Activated T-helper 1 cell treated with Interleukin-2 at 50 U/mL for 16 hours (primary cell): ENCODE measurements around the gene PTBP2.
A peak's percentile ranks its signal among the peaks of the same experiment; 100 is the strongest.

Source experiments
- DNase-seq: peaks from one replicate; pipeline ENCODE4 v3.0.0-alpha.2; 2020; ENCODE audit warnings: low read depth

The PTBP2 gene, protein sequence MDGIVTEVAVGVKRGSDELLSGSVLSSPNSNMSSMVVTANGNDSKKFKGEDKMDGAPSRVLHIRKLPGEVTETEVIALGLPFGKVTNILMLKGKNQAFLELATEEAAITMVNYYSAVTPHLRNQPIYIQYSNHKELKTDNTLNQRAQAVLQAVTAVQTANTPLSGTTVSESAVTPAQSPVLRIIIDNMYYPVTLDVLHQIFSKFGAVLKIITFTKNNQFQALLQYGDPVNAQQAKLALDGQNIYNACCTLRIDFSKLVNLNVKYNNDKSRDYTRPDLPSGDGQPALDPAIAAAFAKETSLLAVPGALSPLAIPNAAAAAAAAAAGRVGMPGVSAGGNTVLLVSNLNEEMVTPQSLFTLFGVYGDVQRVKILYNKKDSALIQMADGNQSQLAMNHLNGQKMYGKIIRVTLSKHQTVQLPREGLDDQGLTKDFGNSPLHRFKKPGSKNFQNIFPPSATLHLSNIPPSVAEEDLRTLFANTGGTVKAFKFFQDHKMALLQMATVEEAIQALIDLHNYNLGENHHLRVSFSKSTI

DNA sequence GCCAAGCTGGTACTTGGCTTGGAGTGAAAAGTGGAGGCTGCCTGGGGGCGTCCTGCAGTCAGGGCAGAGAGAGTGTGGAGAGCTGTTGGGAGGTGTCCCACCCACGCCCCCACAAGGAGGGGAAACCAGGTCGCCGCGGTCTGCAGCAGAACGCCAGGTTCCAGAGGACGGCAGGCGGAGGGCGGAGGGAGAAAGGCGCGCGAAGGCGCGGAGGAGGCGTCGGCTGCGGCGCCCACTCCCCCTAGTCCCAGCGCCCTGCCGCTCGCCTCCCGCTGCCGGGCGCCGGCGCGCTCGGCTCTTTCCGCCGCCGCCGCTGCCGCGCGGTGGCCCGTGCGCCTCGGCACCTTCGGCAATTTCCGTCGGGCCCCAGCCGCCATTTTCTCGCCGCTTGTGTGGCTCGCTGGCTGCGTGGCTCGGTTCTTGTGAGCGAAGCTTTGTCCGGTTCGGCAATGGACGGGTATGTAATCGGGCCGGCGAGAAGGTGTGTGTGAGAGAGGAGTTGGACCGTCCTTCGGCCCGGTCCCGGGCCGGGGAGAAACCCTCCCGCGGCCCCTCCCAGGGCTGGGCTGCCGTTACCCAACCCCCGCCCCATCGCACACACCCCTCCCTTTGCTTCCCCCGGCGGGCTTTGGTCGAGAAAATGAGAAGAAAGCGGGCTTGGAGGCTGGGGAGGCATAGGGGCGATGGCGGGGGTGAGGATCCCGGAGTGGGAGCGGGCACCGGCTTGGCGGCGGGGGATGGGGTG, at the start of gene PTBP2:
PTBP2 (plus strand) TSS at position 369 of the 745 bp plus-strand sequence; CDS start at position 450, 81 bp downstream.
- DNase-seq: peak; percentile 62

DNA sequence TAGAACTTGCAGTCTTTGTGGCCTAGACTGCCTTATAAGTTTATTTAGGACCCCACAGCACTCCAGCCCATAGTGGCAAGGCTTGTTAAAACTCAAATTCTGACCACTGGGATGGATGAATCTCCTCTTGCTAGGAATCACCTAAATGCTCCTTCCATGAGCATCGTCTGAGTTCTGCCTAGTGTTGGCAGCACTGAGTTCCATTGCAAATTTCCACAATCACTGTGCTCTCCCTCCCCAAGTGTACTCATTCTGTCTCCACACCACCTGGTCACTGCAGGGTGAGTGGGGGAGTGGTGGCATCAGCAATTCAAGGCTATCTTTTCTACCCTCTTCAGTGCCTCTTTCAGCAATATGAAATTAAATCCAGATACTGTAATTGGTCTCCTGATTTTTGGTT, 46.7 kb upstream of the PTBP2 start:
- DNase-seq: no peak

DNA sequence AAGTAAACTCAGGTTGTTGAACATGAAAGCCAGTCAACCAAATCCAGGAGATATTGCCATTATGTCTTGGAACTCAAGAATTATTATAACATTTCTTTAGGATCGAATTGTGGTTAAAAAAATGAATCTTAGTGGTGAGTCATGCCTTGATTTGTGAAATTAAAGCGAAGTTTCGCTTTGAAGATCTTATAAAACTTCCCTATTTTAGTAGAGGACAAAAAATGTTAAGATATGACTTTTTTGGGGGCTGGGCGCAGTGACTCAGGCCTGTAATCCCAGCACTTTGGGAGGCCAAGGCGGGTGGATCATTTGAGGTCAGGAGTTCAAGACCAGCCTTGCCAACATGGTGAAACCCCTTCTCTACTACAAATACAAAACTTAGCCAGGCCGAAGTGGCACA, 39.5 kb upstream of the PTBP2 start:
- DNase-seq: no peak

DNA sequence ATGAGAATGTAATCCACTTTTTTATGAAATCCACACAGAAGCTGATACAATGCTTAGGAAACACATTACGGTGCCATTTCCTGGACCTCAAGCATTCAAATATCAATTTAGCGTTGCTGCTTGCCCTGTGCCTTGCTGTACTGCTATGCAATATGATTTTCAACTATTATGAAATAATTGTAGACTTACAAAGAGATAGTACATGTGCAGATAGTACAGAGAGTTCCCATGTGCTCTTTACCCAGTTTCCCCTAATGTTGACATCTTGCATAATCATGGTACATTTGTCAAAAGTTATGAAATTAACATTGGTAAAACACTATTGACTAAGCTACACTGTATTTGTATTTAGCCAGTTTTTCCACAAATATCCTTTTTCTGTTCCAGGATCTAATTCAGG, 37.7 kb upstream of the PTBP2 start:
- DNase-seq: no peak

DNA sequence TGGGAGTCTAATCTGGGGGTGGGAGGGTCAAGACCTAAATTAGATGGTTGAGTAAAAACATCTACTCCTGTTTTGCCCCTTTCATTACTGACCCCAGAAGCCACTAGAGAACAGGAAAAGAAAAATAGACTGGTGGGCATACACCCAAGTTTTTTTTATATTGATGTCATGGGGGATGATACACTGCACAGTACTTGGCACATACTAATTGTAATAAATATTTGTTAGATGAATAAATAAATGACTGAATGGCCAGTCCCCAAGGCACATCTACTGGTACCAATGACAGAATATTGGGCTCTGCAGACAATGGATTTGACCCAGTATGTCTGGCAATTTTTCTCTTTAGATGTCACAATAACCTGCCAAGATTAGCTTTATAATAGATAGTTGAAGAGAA, 36.8 kb upstream of the PTBP2 start:
- DNase-seq: no peak

DNA sequence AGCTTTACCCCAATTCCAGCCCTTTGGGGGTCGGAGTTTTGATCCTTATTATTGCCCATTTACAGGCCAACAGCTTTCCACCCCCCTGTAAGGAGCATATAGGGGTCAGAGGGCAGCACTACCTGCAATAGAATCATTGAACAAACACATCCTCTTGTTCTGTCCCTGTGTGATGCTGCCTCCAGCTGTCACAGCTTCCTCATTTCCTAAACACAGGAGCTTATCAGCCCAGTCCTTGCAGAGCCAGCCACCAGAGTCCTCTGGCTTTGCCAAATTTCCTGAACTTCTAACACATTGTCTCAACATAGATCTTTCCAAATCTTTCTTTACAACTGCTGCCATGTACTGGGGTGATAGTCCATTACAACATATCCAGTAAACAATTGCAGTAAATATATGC, 32.8 kb upstream of the PTBP2 start:
- no peak for DNase-seq

DNA sequence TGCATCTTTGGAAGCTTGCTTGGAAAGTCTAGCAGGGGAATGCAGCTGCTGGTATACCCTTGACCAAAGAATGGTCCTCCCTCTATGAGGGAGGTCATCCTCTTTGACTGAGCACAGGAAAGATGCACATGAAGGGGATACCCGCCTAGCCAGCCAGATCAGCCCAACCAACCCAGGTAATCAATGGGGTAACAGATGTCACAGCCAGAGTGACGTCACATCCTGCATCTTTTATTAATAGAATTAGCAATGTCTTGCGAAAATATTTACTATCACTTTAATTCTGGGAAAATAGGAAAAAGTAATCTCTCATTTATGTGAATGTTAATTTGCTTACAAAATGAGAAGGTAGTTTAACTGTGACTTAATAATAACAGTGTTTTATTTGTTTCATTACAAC, 25.6 kb upstream of the PTBP2 start:
- DNase-seq: no peak

DNA sequence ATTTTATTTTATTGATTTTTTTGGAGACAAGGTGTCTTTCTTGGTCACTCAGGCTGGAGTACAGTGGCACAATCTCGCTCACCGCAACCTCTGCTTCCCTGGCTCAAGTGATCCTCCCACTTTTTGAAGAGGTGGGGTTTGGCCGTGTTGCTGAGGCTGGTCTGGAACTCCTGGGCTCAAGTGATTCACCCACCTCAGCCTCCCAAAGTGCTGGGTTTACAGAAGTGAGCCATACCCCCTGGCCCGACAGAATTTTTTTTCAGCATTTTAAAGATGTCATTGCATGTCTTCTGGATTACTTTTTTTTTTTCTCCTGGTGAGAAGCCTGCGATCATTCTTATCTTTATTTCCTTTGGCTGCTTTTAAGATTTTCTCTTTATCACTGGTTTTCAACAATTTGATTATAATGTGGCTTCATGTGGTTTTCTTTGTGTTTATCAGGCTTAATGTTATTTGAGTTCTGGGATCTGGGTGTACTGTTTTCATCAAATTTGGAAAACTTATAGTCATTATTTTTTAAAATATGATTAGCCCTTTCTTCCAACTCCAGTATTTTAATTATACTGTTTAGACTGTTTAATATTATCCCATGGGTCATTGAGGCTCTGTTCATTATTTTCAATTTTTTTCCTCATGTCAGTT, 23.1 kb upstream of the PTBP2 start:
- no peak for DNase-seq

DNA sequence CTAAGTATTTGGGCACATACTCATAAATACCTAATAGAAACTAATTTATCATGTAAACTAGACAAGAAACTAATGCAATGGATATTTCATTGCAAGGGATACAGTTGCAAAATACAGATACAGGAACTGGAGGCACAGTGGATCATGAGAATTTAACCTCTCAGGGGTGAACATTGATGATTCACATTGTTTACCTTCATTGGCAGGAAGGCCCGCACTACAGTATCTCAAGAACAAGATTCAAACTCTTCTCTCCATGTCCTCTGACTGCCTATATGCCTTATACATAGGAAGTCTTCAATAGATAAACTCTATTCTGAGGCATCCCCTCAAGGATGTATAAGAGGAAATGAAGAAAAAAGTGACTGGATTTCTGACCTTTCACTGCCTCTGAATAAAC, 18.4 kb upstream of the PTBP2 start:
- no peak for DNase-seq

DNA sequence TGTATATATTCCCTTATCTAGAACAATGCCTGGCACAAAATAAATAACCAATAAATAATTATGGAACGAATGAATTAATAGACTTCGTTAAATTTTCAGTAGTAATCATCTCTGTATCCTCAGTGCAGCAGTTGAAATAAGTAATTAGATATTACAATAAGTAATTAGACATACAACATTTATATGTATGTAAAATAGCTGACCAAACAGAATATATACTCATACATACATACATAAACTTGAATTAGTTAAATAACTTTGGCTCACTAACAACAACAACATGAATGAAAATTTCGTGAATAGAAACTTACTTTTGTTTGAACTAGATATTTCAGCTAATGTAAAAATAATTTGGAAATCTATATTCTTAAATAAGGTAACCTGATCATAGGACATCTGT, 14.6 kb upstream of the PTBP2 start:
- no peak for DNase-seq

DNA sequence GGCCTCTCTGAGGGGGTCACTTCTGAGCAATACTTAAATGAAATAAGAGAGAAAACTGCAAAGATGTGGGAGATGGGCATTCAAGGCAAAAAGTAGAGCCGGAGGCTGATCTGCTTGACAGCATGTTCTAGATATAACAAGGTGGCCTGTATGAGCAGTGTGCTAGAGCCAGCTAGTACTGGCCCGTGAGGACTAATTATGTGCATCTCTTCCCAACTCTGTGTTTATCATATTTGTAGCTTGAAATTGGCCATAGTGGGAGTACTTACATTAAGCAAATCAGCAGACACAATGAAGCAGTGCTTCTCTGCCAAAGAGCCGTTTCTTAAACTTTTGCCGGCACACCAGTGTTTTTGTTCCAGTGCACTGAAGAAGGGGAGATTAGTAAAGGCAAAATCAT, 13.1 kb upstream of the PTBP2 start:
- no peak for DNase-seq

DNA sequence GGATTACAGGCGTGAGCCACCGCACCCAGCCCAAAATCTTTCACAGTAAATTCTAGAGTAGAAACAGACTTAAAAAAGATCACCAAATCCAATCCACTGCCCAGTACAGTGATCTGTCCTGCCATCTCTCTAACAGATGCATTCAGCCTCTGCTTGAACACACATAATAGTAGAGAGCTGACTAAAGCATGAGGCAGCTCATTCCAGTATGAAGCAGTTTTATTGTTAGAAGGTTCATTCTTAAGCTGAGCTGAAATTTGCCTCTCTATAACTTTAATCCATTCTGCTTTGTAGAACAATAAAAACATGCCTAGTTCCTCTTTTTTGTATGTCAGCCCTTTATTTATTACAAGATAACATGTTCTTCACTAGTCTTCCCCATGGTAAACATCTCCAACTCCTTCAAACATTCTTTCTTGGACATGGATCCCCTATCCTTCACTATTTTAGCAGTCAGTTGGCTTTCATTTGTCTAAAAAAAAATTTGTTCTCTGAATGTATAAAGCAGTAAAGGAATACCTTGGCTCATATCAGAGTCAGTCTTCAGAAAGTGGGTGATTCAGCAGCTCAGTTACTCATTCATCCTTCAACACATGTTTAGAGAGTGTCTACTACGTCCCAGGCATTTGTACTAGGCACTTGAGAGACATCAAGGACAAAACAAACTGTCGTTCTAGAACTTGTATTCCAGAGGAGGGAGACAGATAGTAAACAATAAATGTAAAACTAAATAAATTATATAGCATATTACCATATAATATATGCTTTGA, 10.7 kb upstream of the PTBP2 start:
- no peak for DNase-seq

DNA sequence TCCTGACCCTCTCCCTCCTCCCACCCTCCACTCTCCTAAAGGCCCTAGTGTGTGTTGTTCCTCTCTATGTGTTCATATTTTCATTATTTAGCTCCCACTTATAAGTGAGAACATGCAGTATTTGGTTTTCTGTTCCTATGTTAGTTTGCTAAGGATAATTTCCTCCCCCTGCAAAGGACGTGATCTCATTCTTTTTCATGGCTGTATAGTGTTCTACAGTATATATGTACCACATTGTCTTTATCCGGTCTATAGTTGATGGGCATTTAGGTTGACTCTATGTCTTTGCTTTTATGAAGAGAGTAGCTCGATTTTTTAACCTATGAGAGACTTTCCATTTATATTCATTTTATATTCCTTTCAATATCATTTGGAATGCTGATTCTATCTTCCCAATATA, 7.9 kb upstream of the PTBP2 start:
- DNase-seq: no peak

DNA sequence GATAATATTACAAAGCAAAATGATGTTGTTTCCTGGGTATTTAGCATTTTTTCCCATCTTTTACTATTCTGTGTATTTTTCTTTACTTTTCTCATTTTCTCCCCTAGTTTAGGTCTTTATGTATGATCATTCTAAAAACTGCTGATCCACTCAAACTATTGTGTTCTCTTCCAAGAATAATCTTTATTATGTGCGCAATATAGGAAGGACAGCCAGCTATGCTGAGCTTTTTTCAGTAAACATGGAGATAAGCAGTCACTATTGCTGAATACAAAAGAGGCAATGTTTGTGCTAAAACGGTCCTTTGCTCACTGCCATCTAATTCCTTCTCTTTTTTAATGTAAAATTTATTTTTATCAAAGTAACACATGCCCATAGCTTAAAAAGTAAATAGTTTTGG, 6.7 kb upstream of the PTBP2 start:
- no peak for DNase-seq

DNA sequence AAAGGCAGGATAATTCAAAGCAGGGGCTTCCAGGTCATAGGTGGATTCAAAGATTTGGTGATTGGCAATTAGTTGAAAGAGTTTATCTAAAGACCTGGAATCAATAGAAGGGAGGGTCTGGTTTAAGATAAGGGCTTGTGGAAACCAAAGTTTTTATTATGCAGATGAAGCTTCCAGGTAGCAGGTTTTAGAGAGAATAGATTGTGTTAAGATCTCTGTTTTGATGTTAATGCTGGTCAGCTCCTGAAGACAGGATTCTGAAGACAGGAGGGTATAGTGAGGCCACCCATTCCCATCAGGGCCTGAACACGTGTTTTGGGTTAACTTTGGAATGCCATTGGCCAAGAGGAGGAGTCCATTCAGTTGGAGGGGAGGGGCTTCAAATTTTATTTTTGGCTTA, 6.1 kb upstream of the PTBP2 start:
- no peak for DNase-seq

DNA sequence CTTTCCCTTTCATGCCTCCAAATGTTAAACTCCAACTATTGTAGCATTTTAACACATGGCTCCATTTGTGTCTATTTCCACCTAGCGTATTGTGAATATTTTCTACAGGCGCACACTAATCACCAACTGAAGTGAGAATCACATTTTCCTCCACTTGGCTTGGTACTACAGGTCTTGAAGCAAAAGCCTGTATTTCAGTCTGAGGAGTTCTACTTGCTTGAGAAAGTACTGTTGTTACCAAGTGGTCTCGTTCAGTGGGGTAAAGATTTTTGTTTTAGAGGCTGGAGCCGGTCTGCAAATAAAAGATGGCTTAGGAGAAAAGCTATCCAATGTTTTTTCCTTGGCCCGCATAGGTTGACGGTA, 550 bp upstream of the PTBP2 start:
- no peak for DNase-seq

DNA sequence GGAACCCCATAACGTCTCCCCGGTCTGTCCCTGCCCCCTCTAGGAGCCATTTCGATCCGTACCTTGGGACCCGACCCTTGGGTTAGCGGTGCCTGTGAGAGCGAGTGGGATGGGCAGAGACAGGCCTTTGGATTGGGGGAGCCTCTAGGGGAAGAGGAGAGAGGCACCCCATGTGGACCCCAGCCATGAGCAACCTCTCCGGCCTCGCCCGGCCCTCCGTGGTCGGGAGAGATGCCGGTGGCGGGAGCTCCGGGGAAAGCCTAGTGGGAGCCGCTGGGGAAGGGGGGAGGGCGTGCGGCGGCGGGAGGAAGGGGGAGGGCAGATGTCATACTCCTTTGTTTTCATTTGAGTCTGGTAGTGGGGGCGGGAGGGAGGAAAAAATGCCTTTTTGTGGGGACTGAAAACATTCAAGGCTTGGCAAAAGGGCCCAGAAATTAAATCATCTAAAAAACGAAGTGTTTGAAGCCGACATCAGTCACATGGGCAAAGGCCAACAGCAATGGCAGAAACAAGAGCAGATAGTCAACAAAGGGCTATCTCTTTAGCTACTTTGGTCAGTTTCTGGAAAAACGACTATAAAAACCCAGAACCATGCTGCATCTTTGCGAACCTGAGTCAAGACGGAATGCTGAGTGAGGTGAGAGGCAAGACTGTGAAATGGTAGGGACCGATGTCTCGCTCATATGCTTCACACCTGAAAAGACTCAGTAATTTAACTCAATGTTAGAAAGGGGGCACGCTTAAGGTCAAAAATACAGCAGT, 758 bp downstream of the PTBP2 start:
- peak; percentile 17 for DNase-seq

DNA sequence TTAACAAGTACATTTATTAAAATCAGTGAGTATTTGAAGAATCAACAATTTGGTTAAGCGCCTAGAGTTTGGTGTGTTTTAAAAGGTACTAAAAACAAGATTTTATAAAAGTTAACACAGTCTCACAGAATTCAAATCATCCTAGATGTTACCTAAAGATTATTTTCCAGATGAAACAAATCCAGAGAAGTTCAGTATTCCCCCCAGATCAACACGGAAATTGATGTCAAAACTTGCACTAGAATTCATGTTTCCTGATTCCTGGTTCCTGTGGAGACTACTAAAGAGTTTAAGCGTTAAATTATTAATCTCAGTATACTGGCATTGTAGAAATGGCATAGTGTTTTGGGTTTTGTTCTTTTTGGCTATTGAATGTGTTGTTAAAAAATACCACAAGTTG, 1.4 kb downstream of the PTBP2 start:
- DNase-seq: no peak

DNA sequence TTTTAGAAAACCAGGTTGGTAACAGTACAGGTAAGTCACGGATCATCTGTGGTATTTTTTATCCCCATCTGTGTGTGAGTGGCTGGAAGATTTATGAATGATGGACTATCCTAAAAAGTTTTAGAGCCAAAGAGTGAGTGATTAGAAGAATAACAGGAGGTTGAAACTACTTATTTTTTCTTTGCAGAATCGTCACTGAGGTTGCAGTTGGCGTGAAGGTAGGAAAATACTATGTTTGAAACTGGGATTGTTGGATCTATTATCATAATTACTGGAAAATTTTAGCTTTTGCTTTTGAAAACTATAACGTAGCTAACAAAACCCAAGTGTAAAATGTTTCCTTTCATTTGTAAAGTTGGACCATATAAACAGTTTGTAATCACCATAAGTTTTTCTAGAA, 1.8 kb downstream of the PTBP2 start:
- DNase-seq: no peak

DNA sequence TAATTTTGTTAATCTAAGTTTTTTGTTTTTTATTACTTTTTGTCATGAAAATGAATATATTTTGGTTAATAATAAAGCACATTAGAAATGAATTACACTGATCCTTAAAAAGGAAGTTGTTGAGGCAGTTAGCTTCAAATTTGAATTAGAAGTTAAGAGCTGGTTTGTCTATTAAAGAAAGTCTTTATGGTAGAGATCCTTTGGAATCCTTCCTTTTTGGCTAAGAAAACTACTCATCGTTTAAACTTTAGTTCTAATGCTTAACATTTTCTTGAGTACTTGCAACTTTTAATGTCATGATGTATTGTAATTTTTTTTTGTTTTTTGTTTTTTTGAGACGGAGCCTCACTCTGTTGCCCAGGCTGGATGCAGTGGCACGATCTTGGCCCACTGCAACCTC, 2.4 kb downstream of the PTBP2 start:
- DNase-seq: no peak

DNA sequence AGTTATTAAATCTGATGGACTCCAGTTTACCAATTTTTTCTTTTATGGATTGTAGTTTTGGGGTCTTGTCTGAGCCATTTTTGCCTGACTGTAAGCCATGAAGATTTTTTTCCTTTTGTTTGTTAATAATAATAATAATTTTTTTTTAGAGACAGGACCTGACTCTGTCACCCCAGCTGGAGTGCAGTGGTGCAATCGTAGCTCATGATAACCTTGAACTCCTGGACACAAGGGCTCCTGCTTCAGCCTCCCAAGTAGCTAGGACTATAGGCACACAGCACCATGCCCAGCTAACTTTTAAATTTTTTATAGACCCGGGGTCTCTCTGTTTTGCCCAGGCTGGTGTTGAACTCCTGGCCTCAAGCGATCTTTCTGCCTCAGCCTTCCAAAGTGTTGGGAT, 6.3 kb downstream of the PTBP2 start:
- no peak for DNase-seq
